DOHH2 (cell line): ENCODE results near the gene MAPK8IP2.

Source experiments
- H3F3A ChIP-seq: fragments of 200-600 bp; sonication (generic), shearing (Covaris generic); 2 replicates; pipeline ENCODE4 v1.6.0; 2016; ENCODE audit warnings: antibody characterized with exemption, mild to moderate bottlenecking; ENCODE audit not compliant: control insufficient read depth, insufficient read depth
- H3K27ac ChIP-seq: fragments of 200-600 bp; sonication (generic); 2 replicates; pipeline ENCODE4 v1.5.1; 2014; ENCODE audit warnings: low read depth, mild to moderate bottlenecking, low read length, moderate library complexity
- H3K27me3 ChIP-seq: fragments of 200-600 bp; sonication (generic); 2 replicates; pipeline ENCODE4 v1.6.1; 2014; ENCODE audit warnings: mild to moderate bottlenecking, low read length, mixed read lengths; ENCODE audit not compliant: control insufficient read depth
- H3K36me3 ChIP-seq: fragments of 200-600 bp; sonication (generic); 2 replicates; pipeline ENCODE4 v1.6.1; 2014; ENCODE audit warnings: mild to moderate bottlenecking, low read length, moderate library complexity, mixed read lengths; ENCODE audit not compliant: control insufficient read depth
- H3K4me1 ChIP-seq: fragments of 200-600 bp; sonication (generic); 2 replicates; pipeline ENCODE4 v1.6.1; 2014; ENCODE audit warnings: mild to moderate bottlenecking, low read length, mixed read lengths; ENCODE audit not compliant: control insufficient read depth
- H3K4me2 ChIP-seq: fragments of 200-600 bp; sonication (generic); 2 replicates; pipeline ENCODE4 v1.6.0; 2014; ENCODE audit warnings: mild to moderate bottlenecking, low read length, moderate library complexity
- H3K4me3 ChIP-seq: fragments of 200-600 bp; sonication (generic); 2 replicates; pipeline ENCODE4 v1.5.1; 2014; ENCODE audit warnings: mild to moderate bottlenecking, low read length, mixed read lengths
- H3K79me2 ChIP-seq: fragments of 200-600 bp; sonication (generic); 2 replicates; pipeline ENCODE4 v1.6.1; 2014; ENCODE audit warnings: mild to moderate bottlenecking, low read length, mixed read lengths; ENCODE audit not compliant: control insufficient read depth
- H3K9me2 ChIP-seq: fragments of 200-600 bp; sonication (generic); replicated peaks from 2 replicates; pipeline ENCODE4 v1.6.1; 2014; ENCODE audit warnings: mild to moderate bottlenecking, low read length, mixed read lengths; ENCODE audit not compliant: control insufficient read depth
- H3K9me3 ChIP-seq: fragments of 200-600 bp; sonication (generic); 2 replicates; pipeline ENCODE4 v1.6.1; 2014; ENCODE audit warnings: antibody characterized with exemption, low read length, mixed read lengths; ENCODE audit not compliant: control insufficient read depth, insufficient read depth
- H4K20me1 ChIP-seq: fragments of 200-600 bp; sonication (generic); 2 replicates; pipeline ENCODE4 v1.6.0; 2014; ENCODE audit warnings: low read depth, mild to moderate bottlenecking, antibody characterized with exemption, low read length, moderate library complexity; ENCODE audit not compliant: control insufficient read depth, insufficient read depth
- CTCF ChIP-seq: fragments of 200-600 bp; sonication (generic); IDR thresholded peaks from one replicate; pipeline ENCODE4 v1.5.1; 2014; ENCODE audit warnings: antibody characterized with exemption, mild to moderate bottlenecking, low read depth, low read length; ENCODE audit not compliant: poor library complexity, severe bottlenecking
- EZH2phosphoT487 ChIP-seq: fragments of 200-600 bp; sonication (generic); IDR thresholded peaks from 2 replicates; pipeline ENCODE4 v1.6.1; 2017; ENCODE audit warnings: borderline replicate concordance, mild to moderate bottlenecking, antibody characterized with exemption, low read length, moderate library complexity, mixed read lengths

Gene MAPK8IP2

GRCh38 chr22:50556703-50557102 lies 43.9 kb upstream of the MAPK8IP2 start:
- Histone ChIP-seq H3K79me2 (no peaks in the 10 kb centered on the region), H3K9me3 (no peaks in the 10 kb centered on the region), H4K20me1 (no peaks in the 10 kb centered on the region), H3K27me3 (peaks cover 9% of the 10 kb centered on the region; the same call in 1 of the 2 replicates), H3K27ac (no peak overlapping the region), H3F3A (no peaks in the 10 kb centered on the region), H3K9me2 (no peaks in the 10 kb centered on the region), H3K4me3 (no peak overlapping the region), H3K36me3 (no peaks in the 10 kb centered on the region), H3K4me1 (no peaks in the 10 kb centered on the region), H3K4me2 (no peak overlapping the region)
- TF ChIP-seq CTCF = no peak
- no peak for TF ChIP-seq EZH2phosphoT487

- TF ChIP-seq CTCF = no peak
- peaks cover 22% of the 10 kb centered on the region for H3K27me3 ChIP-seq
- no peaks in the 10 kb centered on the region for H3K9me3 ChIP-seq
- H3K4me3 ChIP-seq = no peak overlapping the region
- H3K27ac ChIP-seq = no peak overlapping the region
- no peaks in the 10 kb centered on the region for H4K20me1 ChIP-seq
- H3K79me2 ChIP-seq = no peaks in the 10 kb centered on the region
- no peaks in the 10 kb centered on the region for H3K36me3 ChIP-seq
- H3K4me1 ChIP-seq = peaks cover 8% of the 10 kb centered on the region
- H3K4me2 ChIP-seq = no peak overlapping the region
- H3K9me2 ChIP-seq = no peaks in the 10 kb centered on the region
- no peaks in the 10 kb centered on the region for H3F3A ChIP-seq
These were observed 40.6 kb upstream of the MAPK8IP2 start for GRCh38 chr22:50560034-50560433.

GRCh38 chr22:50561401-50562358 lies 38.9 kb upstream of the MAPK8IP2 start:
- TF ChIP-seq EZH2phosphoT487 (no peak), CTCF (no peak)
- H3K27me3 ChIP-seq = peaks cover 18% of the 10 kb centered on the region
- H4K20me1 ChIP-seq = no peaks in the 10 kb centered on the region
- H3K9me3 ChIP-seq = no peaks in the 10 kb centered on the region
- no peaks in the 10 kb centered on the region for H3K79me2 ChIP-seq
- H3K36me3 ChIP-seq = no peaks in the 10 kb centered on the region
- peaks cover 8% of the 10 kb centered on the region for H3K4me1 ChIP-seq
- no peak overlapping the region for H3K4me3 ChIP-seq
- H3K27ac ChIP-seq = no peak overlapping the region
- H3F3A ChIP-seq = no peaks in the 10 kb centered on the region
- no peaks in the 10 kb centered on the region for H3K9me2 ChIP-seq
- H3K4me2 ChIP-seq = no peak overlapping the region
